OCI-LY1 (cell line): Measurements from ENCODE around the gene STAG1.

Experiments used
- H2AFZ ChIP-seq: fragments of 200-600 bp; sonication (generic), shearing (Covaris generic); 2 replicates; pipeline ENCODE4 v1.6.0; 2014; ENCODE audit warnings: antibody characterized with exemption, mild to moderate bottlenecking, low read length
- H3F3A ChIP-seq: fragments of 200-600 bp; sonication (generic), shearing (Covaris generic); 2 replicates; pipeline ENCODE4 v1.6.0; 2014; ENCODE audit warnings: mild to moderate bottlenecking, antibody characterized with exemption, low read length, moderate library complexity; ENCODE audit not compliant: insufficient read depth
- H3K27ac ChIP-seq: fragments of 200-600 bp; sonication (generic); 2 replicates; pipeline ENCODE4 v1.5.1; 2014; ENCODE audit warnings: low read length, mixed run types, mild to moderate bottlenecking, low read depth; ENCODE audit not compliant: poor library complexity, severe bottlenecking
- H3K27me3 ChIP-seq: fragments of 200-600 bp; sonication (generic); 2 replicates; pipeline ENCODE4 v1.6.0; 2014; ENCODE audit warnings: antibody characterized with exemption, mild to moderate bottlenecking, low read length, moderate library complexity; ENCODE audit not compliant: insufficient read depth
- H3K36me3 ChIP-seq: fragments of 200-600 bp; sonication (generic); 2 replicates; pipeline ENCODE4 v1.6.1; 2014; ENCODE audit warnings: mild to moderate bottlenecking, antibody characterized with exemption, low read length, moderate library complexity, mixed read lengths; ENCODE audit not compliant: insufficient read depth
- H3K4me1 ChIP-seq: fragments of 200-600 bp; sonication (generic); 2 replicates; pipeline ENCODE4 v1.5.1; 2014; ENCODE audit warnings: mild to moderate bottlenecking, low read length, moderate library complexity; ENCODE audit not compliant: insufficient read depth, severe bottlenecking
- H3K4me2 ChIP-seq: fragments of 200-600 bp; sonication (generic), shearing (Covaris generic); 2 replicates; pipeline ENCODE4 v1.6.1; 2014; ENCODE audit warnings: low read length
- H3K4me3 ChIP-seq: fragments of 200-600 bp; sonication (generic); 2 replicates; pipeline ENCODE4 v1.5.1; 2014; ENCODE audit warnings: low read length, low read depth, mild to moderate bottlenecking, mixed read lengths; ENCODE audit not compliant: poor library complexity, severe bottlenecking
- H3K79me2 ChIP-seq: fragments of 200-600 bp; shearing (Covaris generic); 2 replicates; pipeline ENCODE4 v1.6.1; 2016; ENCODE audit warnings: mixed run types, low read length, mixed read lengths; ENCODE audit not compliant: insufficient read depth
- H3K9ac ChIP-seq: fragments of 200-600 bp; sonication (generic), shearing (Covaris generic); 2 replicates; pipeline ENCODE4 v1.6.1; 2014; ENCODE audit warnings: mild to moderate bottlenecking, low read length, mixed read lengths
- H3K9me2 ChIP-seq: fragments of 200-600 bp; sonication (generic), shearing (Covaris generic); 2 replicates; pipeline ENCODE4 v1.6.1; 2014; ENCODE audit warnings: low read depth, mild to moderate bottlenecking, low read length, mixed read lengths
- H3K9me3 ChIP-seq: fragments of 200-600 bp; shearing (Covaris generic); 2 replicates; pipeline ENCODE4 v1.6.1; 2014; ENCODE audit warnings: low read length, mixed read lengths
- H4K20me1 ChIP-seq: fragments of 200-600 bp; sonication (generic), shearing (Covaris generic); 2 replicates; pipeline ENCODE4 v1.6.0; 2016; ENCODE audit warnings: mild to moderate bottlenecking, low read length; ENCODE audit not compliant: insufficient read depth
- CTCF ChIP-seq: fragments of 200-600 bp; sonication (generic), shearing (Covaris generic); IDR thresholded peaks from 2 replicates; pipeline ENCODE4 v1.5.1; 2017; ENCODE audit warnings: mild to moderate bottlenecking, antibody characterized with exemption, low read length, moderate library complexity, mixed read lengths
- EZH2 ChIP-seq: fragments of 200-600 bp; sonication (generic), shearing (Covaris generic); IDR thresholded peaks from 2 replicates; pipeline ENCODE4 v1.8.0; 2017; ENCODE audit warnings: borderline replicate concordance, mixed run types, mild to moderate bottlenecking, antibody characterized with exemption, low read length, moderate library complexity, mixed read lengths

STAG1 gene

GRCh38 chr3:136708333-136708985 lies 43.7 kb downstream of the STAG1 start:
- H4K20me1 ChIP-seq = no peaks in the 10 kb centered on the region
- H3K27ac ChIP-seq = no peak overlapping the region
- H3K36me3 ChIP-seq = peaks cover 14% of the 10 kb centered on the region
- H3F3A ChIP-seq = no peaks in the 10 kb centered on the region
- no peaks in the 10 kb centered on the region for H3K9me3 ChIP-seq
- no peaks in the 10 kb centered on the region for H3K27me3 ChIP-seq
- H3K9ac ChIP-seq = no peak overlapping the region
- TF ChIP-seq EZH2 = no peak
- no peak overlapping the region for H3K4me2 ChIP-seq
- H3K9me2 ChIP-seq = no peaks in the 10 kb centered on the region
- H3K4me1 ChIP-seq = no peaks in the 10 kb centered on the region
- no peak overlapping the region for H3K4me3 ChIP-seq
- no peak overlapping the region for H2AFZ ChIP-seq
- peaks cover 89% of the 10 kb centered on the region for H3K79me2 ChIP-seq

GRCh38 chr3:136703429-136703828 lies 48.7 kb downstream of the STAG1 start:
- TF ChIP-seq CTCF (no peak), EZH2 (no peak)
- H4K20me1 ChIP-seq = no peaks in the 10 kb centered on the region
- H3K79me2 ChIP-seq = peaks cover 80% of the 10 kb centered on the region
- H2AFZ ChIP-seq = no peak overlapping the region
- H3K4me3 ChIP-seq = no peak overlapping the region
- H3K9me2 ChIP-seq = no peaks in the 10 kb centered on the region
- H3K27me3 ChIP-seq = no peaks in the 10 kb centered on the region
- no peak overlapping the region for H3K27ac ChIP-seq
- no peak overlapping the region for H3K9ac ChIP-seq
- no peaks in the 10 kb centered on the region for H3F3A ChIP-seq
- peaks cover 3% of the 10 kb centered on the region; the same call in 1 of the 2 replicates for H3K36me3 ChIP-seq
- no peaks in the 10 kb centered on the region for H3K4me1 ChIP-seq
- H3K9me3 ChIP-seq = peaks cover 3% of the 10 kb centered on the region; the same call in 1 of the 2 replicates
- H3K4me2 ChIP-seq = no peak overlapping the region

- H3K27ac ChIP-seq = no peak overlapping the region
- no peak overlapping the region for H2AFZ ChIP-seq
- H3K79me2 ChIP-seq = peaks cover 72% of the 10 kb centered on the region
- no peak for TF ChIP-seq EZH2
- no peak for TF ChIP-seq CTCF
- H3K27me3 ChIP-seq = no peaks in the 10 kb centered on the region
- peaks cover 35% of the 10 kb centered on the region for H3K9me3 ChIP-seq
- H3K9ac ChIP-seq = no peak overlapping the region
- H3K4me3 ChIP-seq = no peak overlapping the region
- H4K20me1 ChIP-seq = no peaks in the 10 kb centered on the region
- H3K4me2 ChIP-seq = no peak overlapping the region
- H3F3A ChIP-seq = no peaks in the 10 kb centered on the region
- no peaks in the 10 kb centered on the region for H3K9me2 ChIP-seq
- H3K4me1 ChIP-seq = no peaks in the 10 kb centered on the region
- peaks cover 11% of the 10 kb centered on the region for H3K36me3 ChIP-seq
These were observed 52.8 kb downstream of the STAG1 start for GRCh38 chr3:136699271-136699828.

- Histone ChIP-seq H4K20me1 (no peaks in the 10 kb centered on the region), H3K4me3 (no peak overlapping the region), H3K27me3 (no peaks in the 10 kb centered on the region), H3K36me3 (peaks cover 7% of the 10 kb centered on the region), H3K4me1 (no peaks in the 10 kb centered on the region), H3K9me2 (no peaks in the 10 kb centered on the region), H3K9ac (no peak overlapping the region), H3K27ac (no peak overlapping the region), H2AFZ (no peak overlapping the region), H3K79me2 (peaks cover 65% of the 10 kb centered on the region), H3F3A (no peaks in the 10 kb centered on the region), H3K9me3 (peaks cover 45% of the 10 kb centered on the region), H3K4me2 (no peak overlapping the region)
- TF ChIP-seq EZH2 = no peak
- no peak for TF ChIP-seq CTCF
These were observed 53.8 kb downstream of the STAG1 start for GRCh38 chr3:136698361-136698760.
